LNCAP (cell line): ENCODE results near the gene HES6.

Source experiments
- CTCF ChIP-seq: fragments of 450-650 bp; IDR thresholded peaks from 2 replicates; pipeline ENCODE4 v1.5.1; 2017; ENCODE audit warnings: mild to moderate bottlenecking

The HES6 gene

GRCh38 chr2:238254095-238254723, 14.4 kb upstream of the HES6 start:
- no peak for TF ChIP-seq CTCF

GRCh38 chr2:238252766-238253630, 13.2 kb upstream of the HES6 start:
- no peak for TF ChIP-seq CTCF

- TF ChIP-seq CTCF, result no peak
Measured at GRCh38 chr2:238251986-238252385, 12.1 kb upstream of the HES6 start.

- TF ChIP-seq CTCF, result no peak
Measured at GRCh38 chr2:238251331-238251730, 11.5 kb upstream of the HES6 start.

- no peak for TF ChIP-seq CTCF
Measured at GRCh38 chr2:238250896-238251295, 11.1 kb upstream of the HES6 start.

- TF ChIP-seq CTCF, result no peak
Measured at GRCh38 chr2:238247841-238248453, 8.1 kb upstream of the HES6 start.

- TF ChIP-seq CTCF, result no peak
Measured at GRCh38 chr2:238247002-238247822, 7.4 kb upstream of the HES6 start.
